Subcutaneous abdominal adipose tissue (tissue), 5 donors: ENCODE data around the gene DNAH2.

Source experiments
- H3K27ac ChIP-seq: one replicate; pipeline ENCODE4 v1.7.0; 2013; ENCODE audit warnings: low read depth, mild to moderate bottlenecking, inconsistent platforms, low read length, moderate library complexity
- H3K27me3 ChIP-seq, 5 donors: one replicate each; pipeline ENCODE4 v1.7.0; 2013; ENCODE audit warnings: low read length in 5 of 5, inconsistent platforms in 1 of 5; ENCODE audit not compliant: control insufficient read depth in 5 of 5, insufficient read depth in 4 of 5
- H3K36me3 ChIP-seq, 5 donors: one replicate each; pipeline ENCODE4 v1.7.0; 2013; ENCODE audit warnings: low read length in 5 of 5; ENCODE audit not compliant: control insufficient read depth in 5 of 5, insufficient read depth in 5 of 5
- H3K4me1 ChIP-seq, 5 donors: one replicate each; pipeline ENCODE4 v1.7.0; 2013; ENCODE audit warnings: low read length in 5 of 5, mild to moderate bottlenecking in 3 of 5, moderate library complexity in 1 of 5; ENCODE audit not compliant: control insufficient read depth in 5 of 5, insufficient read depth in 5 of 5
- H3K4me3 ChIP-seq, 5 donors: one replicate each; pipeline ENCODE4 v1.7.0; 2013; ENCODE audit warnings: low read length in 5 of 5, low read depth in 1 of 5
- H3K9ac ChIP-seq, 5 donors: one replicate each; pipeline ENCODE4 v1.7.0; 2013; ENCODE audit warnings: low read length in 5 of 5, mild to moderate bottlenecking in 4 of 5, moderate library complexity in 3 of 5
- H3K9me3 ChIP-seq, 5 donors: one replicate each; pipeline ENCODE4 v1.7.0; 2013; ENCODE audit warnings: low read length in 5 of 5; ENCODE audit not compliant: control insufficient read depth in 5 of 5
- donor health status: healthy.
- donor health status: healthy.
- donor health status: healthy.
- donor health status: healthy.
- donor health status: healthy.

The DNAH2 gene

DNA sequence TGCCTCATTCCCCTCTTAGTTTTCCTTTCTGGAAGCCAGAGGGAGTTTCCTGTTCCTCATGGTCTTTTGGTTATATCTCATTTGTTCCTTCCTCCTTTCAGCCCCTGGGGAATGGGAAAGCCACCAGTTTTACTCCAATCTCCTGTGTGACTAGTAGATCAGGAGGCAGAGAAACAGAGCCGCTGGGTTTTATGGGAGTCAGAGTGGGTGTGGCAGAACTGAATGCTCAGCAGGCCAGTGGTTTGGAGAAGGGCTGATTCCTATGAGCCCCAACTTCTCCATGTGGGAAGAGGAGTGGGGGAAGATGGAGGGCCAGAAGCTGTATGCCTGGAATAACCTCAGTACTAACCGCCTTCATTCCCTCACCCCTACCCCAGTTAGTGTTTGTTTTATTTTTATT, 4.1 kb downstream of the DNAH2 start:
- Histone ChIP-seq H3K4me3 (no peak overlapping the region), H3K27ac (no peak overlapping the region), H3K9ac (no peak overlapping the region), H3K4me1 (peaks cover 0 to 16% (median 15%) of the 10 kb centered on the region in 5 donors), H3K36me3 (no peaks in the 10 kb centered on the region), H3K27me3 (peaks cover 8 to 23% (median 17%) of the 10 kb centered on the region in 5 donors), H3K9me3 (no peaks in the 10 kb centered on the region)

DNA sequence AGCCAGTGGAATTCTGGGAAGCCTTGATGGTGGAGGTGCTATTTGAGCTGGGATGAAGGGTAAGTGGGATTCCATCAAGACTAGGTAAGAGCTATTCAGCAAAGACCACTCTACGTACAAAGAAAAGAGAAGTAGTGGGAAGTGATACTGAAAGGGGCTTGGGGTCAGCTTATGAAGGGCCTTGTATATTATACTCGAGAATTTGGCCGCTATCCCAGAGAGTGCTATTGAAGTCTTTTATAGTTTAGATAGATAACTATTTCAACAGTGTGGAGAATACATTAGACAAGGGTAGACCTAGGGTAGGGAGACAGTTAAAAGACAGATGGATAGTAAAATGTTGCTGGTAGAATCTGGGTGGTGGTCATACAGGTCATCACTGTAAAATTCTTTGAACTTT, 10.3 kb downstream of the DNAH2 start:
- no peak overlapping the region for H3K27ac ChIP-seq
- no peaks in the 10 kb centered on the region for H3K4me1 ChIP-seq
- no peaks in the 10 kb centered on the region for H3K9me3 ChIP-seq
- H3K9ac ChIP-seq = no peak overlapping the region
- peaks cover 0 to 8% (median 3%) of the 10 kb centered on the region in 5 donors for H3K27me3 ChIP-seq
- H3K4me3 ChIP-seq = no peak overlapping the region
- H3K36me3 ChIP-seq = no peaks in the 10 kb centered on the region

DNA sequence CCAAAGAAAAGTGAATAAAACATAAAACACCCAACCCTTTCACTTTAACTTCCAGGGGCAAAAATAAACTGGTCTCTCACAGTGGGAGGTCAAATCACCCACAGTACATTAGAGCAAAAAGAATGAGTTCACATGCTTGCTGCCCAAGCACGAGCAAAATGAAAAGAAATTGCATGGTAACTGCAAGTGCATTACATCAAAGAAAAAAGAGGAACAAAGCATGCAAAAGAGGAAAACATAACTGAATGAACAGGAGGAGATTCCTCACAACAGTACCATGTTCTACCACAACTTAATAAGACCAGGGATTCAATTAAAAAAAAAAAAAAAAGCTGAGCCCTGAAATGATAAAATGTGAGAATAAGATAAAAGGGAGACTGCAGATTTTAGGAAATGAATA, 12.3 kb downstream of the DNAH2 start:
- no peak overlapping the region for H3K9ac ChIP-seq
- H3K27me3 ChIP-seq = peaks cover 0 to 8% (median 3%) of the 10 kb centered on the region in 5 donors
- H3K36me3 ChIP-seq = no peaks in the 10 kb centered on the region
- H3K4me1 ChIP-seq = no peaks in the 10 kb centered on the region
- H3K27ac ChIP-seq = no peak overlapping the region
- no peaks in the 10 kb centered on the region for H3K9me3 ChIP-seq
- no peak overlapping the region for H3K4me3 ChIP-seq

DNA sequence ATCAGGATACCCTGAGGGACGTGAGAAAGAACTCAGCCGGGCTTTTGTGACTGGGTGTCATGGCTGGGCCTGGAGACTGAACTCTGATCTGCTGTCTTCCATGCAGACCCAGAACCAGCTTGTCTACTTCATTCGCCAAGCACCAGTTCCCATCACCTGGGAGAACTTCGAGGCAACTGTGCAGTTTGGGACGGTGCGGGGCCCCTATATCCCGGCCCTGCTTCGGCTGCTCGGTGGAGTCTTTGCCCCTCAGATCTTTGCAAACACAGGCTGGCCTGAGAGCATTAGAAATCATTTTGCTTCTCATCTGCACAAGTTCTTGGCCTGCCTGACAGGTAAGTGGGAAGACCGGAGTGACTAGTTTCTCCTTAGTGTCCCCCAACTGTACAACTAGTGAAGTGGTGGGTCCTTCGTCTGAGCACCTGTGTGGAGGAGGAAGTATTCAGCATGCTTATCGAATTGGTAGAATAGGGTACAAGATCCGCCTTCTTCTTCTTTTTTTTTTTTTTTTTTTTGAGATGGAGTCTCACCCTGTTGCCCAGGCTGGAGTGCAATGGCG, 15.5 kb downstream of the DNAH2 start:
- no peak overlapping the region for H3K27ac ChIP-seq
- no peaks in the 10 kb centered on the region for H3K9me3 ChIP-seq
- no peak overlapping the region for H3K4me3 ChIP-seq
- H3K27me3 ChIP-seq = peaks cover 0 to 12% (median 0%) of the 10 kb centered on the region in 5 donors
- H3K36me3 ChIP-seq = no peaks in the 10 kb centered on the region
- no peak overlapping the region for H3K9ac ChIP-seq
- H3K4me1 ChIP-seq = no peaks in the 10 kb centered on the region

DNA sequence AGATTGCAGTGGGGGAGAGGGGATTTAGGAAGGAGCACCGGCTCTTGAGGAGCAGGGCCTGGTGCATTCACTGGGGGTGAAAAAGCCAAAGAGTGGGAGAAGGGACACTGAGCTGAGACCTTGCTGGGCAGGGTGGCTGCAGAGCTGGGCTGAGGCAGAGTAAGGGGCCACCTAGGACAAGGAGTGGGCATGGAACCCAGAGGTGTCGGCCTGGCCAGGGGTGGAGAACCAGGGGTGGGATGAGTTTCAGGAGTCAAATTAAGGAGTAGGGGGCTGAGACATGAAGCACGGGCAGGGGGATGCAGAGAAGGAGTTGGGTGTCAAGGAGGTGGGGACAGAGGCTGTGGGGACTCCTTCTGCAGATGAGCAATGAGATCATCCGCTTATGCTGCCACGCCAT, 20.1 kb downstream of the DNAH2 start:
- no peak overlapping the region for H3K4me3 ChIP-seq
- H3K27me3 ChIP-seq = peaks cover 3 to 18% (median 9%) of the 10 kb centered on the region in 5 donors
- H3K9me3 ChIP-seq = no peaks in the 10 kb centered on the region
- H3K36me3 ChIP-seq = no peaks in the 10 kb centered on the region
- H3K9ac ChIP-seq = no peak overlapping the region
- no peak overlapping the region for H3K27ac ChIP-seq
- peaks cover 0 to 12% (median 0%) of the 10 kb centered on the region in 5 donors for H3K4me1 ChIP-seq

DNA sequence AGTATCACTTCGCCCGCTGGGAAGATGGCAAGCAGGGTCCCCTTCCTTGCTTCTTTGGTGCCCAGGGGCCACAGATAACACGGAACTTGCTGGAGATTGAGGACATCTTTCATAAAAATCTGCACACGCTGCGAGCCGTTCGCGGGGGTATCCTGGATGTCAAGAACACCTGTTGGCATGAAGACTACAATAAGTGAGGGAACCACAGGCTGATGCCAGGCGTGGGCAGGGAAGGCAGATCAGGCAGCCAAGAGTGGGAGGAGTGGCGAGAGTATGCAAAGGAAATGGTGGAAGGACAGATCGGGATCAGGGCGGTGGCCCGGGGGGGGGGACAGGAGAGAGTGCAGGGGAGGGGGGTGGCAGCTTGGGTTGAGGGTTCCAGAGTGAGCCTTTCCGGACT, 22.2 kb downstream of the DNAH2 start:
- no peak overlapping the region for H3K27ac ChIP-seq
- no peaks in the 10 kb centered on the region for H3K36me3 ChIP-seq
- no peak overlapping the region for H3K4me3 ChIP-seq
- H3K9me3 ChIP-seq = no peaks in the 10 kb centered on the region
- no peak overlapping the region for H3K9ac ChIP-seq
- peaks cover 9 to 16% (median 9%) of the 10 kb centered on the region in 5 donors for H3K27me3 ChIP-seq
- H3K4me1 ChIP-seq = peaks cover 0 to 12% (median 0%) of the 10 kb centered on the region in 5 donors

DNA sequence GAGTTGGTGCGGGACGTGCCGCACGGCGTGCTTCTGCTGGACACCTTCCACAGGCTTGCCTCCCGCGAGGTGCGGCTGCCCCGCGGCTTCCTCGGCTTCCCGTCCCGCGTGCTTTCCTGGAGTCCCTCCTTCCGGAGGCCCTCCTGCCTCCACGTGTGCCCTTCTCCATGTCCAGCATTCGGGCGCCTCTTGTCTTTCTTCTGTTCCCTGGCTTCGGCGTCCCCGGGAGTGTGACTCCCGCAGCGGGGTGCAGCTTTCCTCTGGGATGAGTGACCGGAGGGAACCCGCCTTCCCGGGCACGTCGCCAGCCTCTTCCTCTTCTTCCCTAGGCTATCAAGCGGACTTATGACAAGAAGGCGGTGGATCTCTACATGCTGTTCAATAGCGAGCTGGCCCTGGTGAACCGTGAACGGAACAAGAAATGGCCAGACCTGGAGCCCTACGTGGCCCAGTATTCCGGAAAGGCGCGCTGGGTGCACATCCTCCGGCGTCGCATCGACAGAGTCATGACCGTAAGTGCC, 23.0 kb downstream of the DNAH2 start:
- H3K4me3 ChIP-seq = peak overlapping the region; percentile 7 to 50 (median 40)
- H3K27me3 ChIP-seq = peaks cover 9 to 16% (median 9%) of the 10 kb centered on the region in 5 donors
- peak overlapping the region in 1 of 5 donors; percentile 37 for H3K9ac ChIP-seq
- H3K36me3 ChIP-seq = no peaks in the 10 kb centered on the region
- H3K27ac ChIP-seq = no peak overlapping the region
- H3K4me1 ChIP-seq = peaks cover 0 to 14% (median 0%) of the 10 kb centered on the region in 5 donors
- H3K9me3 ChIP-seq = no peaks in the 10 kb centered on the region

DNA sequence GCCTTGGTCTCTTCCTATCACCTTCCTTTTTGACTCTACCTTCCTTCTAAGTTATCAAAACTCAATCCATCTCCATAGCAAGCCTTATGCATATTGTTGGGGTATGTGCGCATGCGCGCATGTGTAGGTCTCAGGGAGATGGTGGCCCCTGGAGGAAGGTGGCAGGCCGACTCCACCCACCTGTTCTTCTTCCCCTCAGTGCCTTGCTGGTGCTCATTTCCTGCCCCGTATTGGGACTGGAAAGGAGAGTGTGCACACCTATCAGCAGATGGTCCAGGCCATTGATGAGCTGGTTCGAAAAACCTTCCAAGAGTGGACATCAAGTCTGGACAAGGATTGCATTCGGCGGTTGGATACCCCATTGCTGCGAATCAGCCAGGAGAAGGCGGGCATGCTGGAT, 25.2 kb downstream of the DNAH2 start:
- Histone ChIP-seq H3K27ac (no peak overlapping the region), H3K4me3 (no peak overlapping the region), H3K36me3 (no peaks in the 10 kb centered on the region), H3K4me1 (peaks cover 0 to 21% (median 0%) of the 10 kb centered on the region in 5 donors), H3K9me3 (no peaks in the 10 kb centered on the region), H3K27me3 (peaks cover 9 to 15% (median 9%) of the 10 kb centered on the region in 5 donors), H3K9ac (no peak overlapping the region)

DNA sequence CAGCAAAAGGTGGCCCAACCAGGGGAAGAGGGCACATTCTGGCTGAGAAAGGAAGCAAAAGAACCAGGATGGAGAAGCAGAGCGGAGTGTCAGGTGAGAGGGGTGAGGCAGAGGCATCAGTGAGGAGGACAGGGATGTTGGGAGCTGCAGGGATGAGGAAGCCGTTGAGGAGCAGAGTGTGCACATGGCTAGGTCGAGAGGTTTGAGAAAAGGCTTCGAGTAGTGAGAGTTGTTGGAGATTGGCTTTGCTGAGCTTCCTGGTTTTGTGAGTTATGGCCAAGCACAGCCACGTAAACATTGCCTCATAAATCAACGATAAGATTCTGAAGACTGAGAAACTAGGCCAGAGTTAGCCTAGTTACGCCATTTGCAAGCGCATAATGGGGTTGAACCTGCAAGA, 26.9 kb downstream of the DNAH2 start:
- H3K9me3 ChIP-seq = no peaks in the 10 kb centered on the region
- H3K36me3 ChIP-seq = no peaks in the 10 kb centered on the region
- no peak overlapping the region for H3K27ac ChIP-seq
- no peak overlapping the region for H3K9ac ChIP-seq
- H3K27me3 ChIP-seq = peaks cover 9 to 14% (median 11%) of the 10 kb centered on the region in 5 donors
- H3K4me3 ChIP-seq = no peak overlapping the region
- peaks cover 0 to 21% (median 0%) of the 10 kb centered on the region in 5 donors for H3K4me1 ChIP-seq

DNA sequence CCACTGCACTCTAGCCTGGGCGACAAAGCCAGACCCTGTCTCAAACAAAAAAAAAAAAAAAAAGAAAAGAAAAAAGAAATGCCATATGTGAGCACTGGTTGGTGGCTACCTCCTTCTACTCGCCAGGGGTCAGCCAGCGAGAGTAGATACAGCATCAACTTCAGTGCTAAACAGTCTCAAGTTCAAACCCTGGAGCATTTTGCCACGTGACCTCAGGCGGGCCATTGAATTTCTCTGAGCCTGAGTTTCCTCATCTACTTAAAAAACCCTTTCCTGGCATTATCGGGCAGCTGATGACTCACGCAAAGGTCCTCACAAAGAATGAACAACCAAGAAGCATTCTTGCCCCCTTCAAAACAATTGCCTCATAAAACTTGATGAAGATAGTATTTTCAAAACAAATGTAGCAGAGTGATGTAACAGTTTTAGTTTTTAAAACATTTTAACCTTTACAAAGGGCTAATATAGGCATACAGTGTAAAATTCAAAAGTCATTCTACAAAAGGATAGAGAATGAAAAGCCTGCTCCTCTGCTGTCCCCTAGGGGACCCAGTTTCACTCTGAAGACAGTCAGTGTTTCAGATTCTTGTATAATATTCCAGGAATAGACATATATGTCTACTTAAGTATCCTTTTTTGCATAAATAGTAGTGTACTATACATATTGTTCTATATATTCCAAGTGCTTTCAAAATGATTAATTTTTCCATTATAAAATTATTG, 28.4 kb downstream of the DNAH2 start:
- H3K27me3 ChIP-seq = peaks cover 3 to 7% (median 4%) of the 10 kb centered on the region in 5 donors
- H3K4me1 ChIP-seq = peaks cover 0 to 9% (median 0%) of the 10 kb centered on the region in 5 donors
- no peak overlapping the region for H3K4me3 ChIP-seq
- no peak overlapping the region for H3K9ac ChIP-seq
- H3K36me3 ChIP-seq = no peaks in the 10 kb centered on the region
- no peak overlapping the region for H3K27ac ChIP-seq
- H3K9me3 ChIP-seq = peaks cover 0 to 4% (median 0%) of the 10 kb centered on the region in 5 donors
